ENCODE results near the gene NTM. TPM values are rescaled to one million over a fixed set of nuclear protein-coding genes. Genes with fewer than 3 reads are reported as not detected.

Gene NTM
- total and polyA plus RNA-seq, 2 experiments from 2014 or later: 25.9 to 49.0 TPM

DNA sequence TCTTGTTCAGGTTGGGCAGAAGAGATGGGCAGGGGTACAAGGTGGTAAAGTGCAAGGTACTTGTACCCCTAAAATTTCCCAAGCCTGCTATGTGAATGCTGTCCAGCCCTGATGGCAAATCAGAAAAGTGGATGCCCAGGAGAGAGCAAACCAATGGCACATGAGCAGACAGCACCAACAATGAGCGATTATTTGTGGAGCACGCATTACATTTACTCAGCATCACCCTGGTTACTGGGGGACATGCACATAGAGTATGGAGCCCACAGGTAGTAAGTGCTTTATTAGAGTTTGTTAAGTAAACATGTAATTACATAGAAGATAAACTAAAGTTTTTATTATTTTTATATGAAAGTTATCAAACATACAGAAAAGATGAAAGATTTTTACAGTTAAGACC lies 165.7 kb downstream of the NTM start:
- 47 to 57% methylated on average over 2 of the region's 2 CpGs for WGBS, 2 experiments (ENCODE audit: low coverage in 1 of 2, low lambda C conversion rate in 2 of 2, missing lambda C conversion rate in 2 of 2)

DNA sequence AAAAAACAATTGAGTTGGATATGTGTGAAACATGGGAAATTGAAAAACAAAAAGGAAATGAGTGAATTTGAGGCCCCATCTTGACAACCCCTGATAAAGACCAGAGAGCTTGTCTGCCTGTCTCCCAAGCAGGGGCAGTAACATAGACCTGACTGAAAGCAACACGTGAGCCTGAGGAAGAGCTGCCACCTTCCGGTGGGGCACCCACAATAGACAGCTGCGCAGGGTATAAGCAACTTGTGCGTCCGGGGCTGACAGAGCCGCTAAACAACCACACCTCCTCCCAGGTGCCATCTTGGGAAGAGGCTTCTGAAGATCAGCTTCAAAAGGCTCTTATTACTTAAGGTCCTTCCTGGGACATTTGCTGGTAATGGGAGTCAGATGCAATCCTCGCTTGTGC lies 166.8 kb downstream of the NTM start:
- no peak overlapping the region for H2AFZ ChIP-seq
- H3K4me2 ChIP-seq (ENCODE audit: unreplicated experiment): no peak overlapping the region
- no peak for DNase-seq
- H3K27me3 ChIP-seq (replicated peaks; ENCODE audit: insufficient read depth): peaks cover 68% of the 10 kb centered on the region
- H3K27ac ChIP-seq: no peak overlapping the region
- H3K79me2 ChIP-seq (ENCODE audit: insufficient read depth): no peaks in the 10 kb centered on the region
- no peaks in the 10 kb centered on the region for H3K4me1 ChIP-seq (ENCODE audit: insufficient read depth)
- no peaks in the 10 kb centered on the region for H3K36me3 ChIP-seq (ENCODE audit: low read depth)
- no peaks in the 10 kb centered on the region for H4K20me1 ChIP-seq (ENCODE audit: insufficient read depth)
- TF ChIP-seq EZH2 (IDR thresholded peaks at IDR 0.05; ENCODE audit: insufficient read depth, poor library complexity, severe bottlenecking) (no peak), EZH2phosphoT487 (IDR thresholded peaks at IDR 0.05; ENCODE audit: insufficient read depth, low read depth) (no peak)
- no peaks in the 10 kb centered on the region for H3K9me2 ChIP-seq (ENCODE audit: insufficient read depth)
- WGBS, 2 experiments (ENCODE audit: low coverage in 1 of 2, low lambda C conversion rate in 2 of 2, missing lambda C conversion rate in 2 of 2): 41 to 45% methylated on average over 7 of the region's 7 CpGs
- no peaks in the 10 kb centered on the region for H3F3A ChIP-seq (ENCODE audit: insufficient read depth)
- in situ Hi-C loops (cut with MboI): no loop called here
- no peaks in the 10 kb centered on the region for H3K9me3 ChIP-seq (ENCODE audit: low read depth)
- H3K4me3 ChIP-seq: no peak overlapping the region
- no peak overlapping the region for H3K9ac ChIP-seq

More for the DNA sequence above, 165.7 kb downstream of the NTM start:
- no peak for DNase-seq
- no peak for TF ChIP-seq EZH2phosphoT487 (IDR thresholded peaks at IDR 0.05; ENCODE audit: insufficient read depth, low read depth)
- TF ChIP-seq EZH2 (IDR thresholded peaks at IDR 0.05; ENCODE audit: insufficient read depth, poor library complexity, severe bottlenecking): no peak
- in situ Hi-C loops (cut with MboI): no loop called here
- Histone ChIP-seq H3F3A (ENCODE audit: insufficient read depth) (no peaks in the 10 kb centered on the region), H3K9me3 (ENCODE audit: low read depth) (no peaks in the 10 kb centered on the region), H3K9me2 (ENCODE audit: insufficient read depth) (no peaks in the 10 kb centered on the region), H3K4me2 (ENCODE audit: unreplicated experiment) (no peak overlapping the region), H3K9ac (no peak overlapping the region), H3K27ac (no peak overlapping the region), H3K27me3 (replicated peaks; ENCODE audit: insufficient read depth) (peaks cover 71% of the 10 kb centered on the region), H3K4me1 (ENCODE audit: insufficient read depth) (no peaks in the 10 kb centered on the region), H3K79me2 (ENCODE audit: insufficient read depth) (no peaks in the 10 kb centered on the region), H4K20me1 (ENCODE audit: insufficient read depth) (no peaks in the 10 kb centered on the region), H2AFZ (no peak overlapping the region), H3K36me3 (ENCODE audit: low read depth) (no peaks in the 10 kb centered on the region), H3K4me3 (no peak overlapping the region)

DNA sequence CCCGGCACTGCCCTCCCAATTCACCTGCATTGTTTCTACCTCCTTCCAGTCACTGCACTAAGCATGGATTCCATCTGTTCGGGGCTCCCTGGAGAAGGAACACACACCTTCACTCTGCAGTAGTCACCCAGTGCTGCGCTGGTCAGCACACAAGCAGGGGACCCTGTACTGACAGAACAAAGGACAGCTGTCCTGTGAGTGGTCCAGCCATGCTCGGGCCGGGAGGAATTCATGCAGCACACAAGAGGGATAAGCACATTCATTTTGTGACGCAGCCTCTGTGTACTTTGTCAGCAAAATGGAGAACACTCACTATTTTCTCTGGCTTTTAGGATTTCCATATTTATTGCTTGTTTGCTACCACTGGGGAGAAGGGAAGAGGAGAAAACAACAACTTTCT lies 167.3 kb downstream of the NTM start:
- H3K9me3 ChIP-seq (ENCODE audit: low read depth): no peaks in the 10 kb centered on the region
- H3K9me2 ChIP-seq (ENCODE audit: insufficient read depth): no peaks in the 10 kb centered on the region
- no peak overlapping the region for H3K9ac ChIP-seq
- no peak for TF ChIP-seq EZH2phosphoT487 (IDR thresholded peaks at IDR 0.05; ENCODE audit: insufficient read depth, low read depth)
- TF ChIP-seq EZH2 (IDR thresholded peaks at IDR 0.05; ENCODE audit: insufficient read depth, poor library complexity, severe bottlenecking): no peak
- no peaks in the 10 kb centered on the region for H3K79me2 ChIP-seq (ENCODE audit: insufficient read depth)
- 6% methylated on average over 6 of the region's 6 CpGs for WGBS, 2 experiments (ENCODE audit: low coverage in 1 of 2, low lambda C conversion rate in 2 of 2, missing lambda C conversion rate in 2 of 2)
- in situ Hi-C loops (cut with MboI): no loop called here
- no peak overlapping the region for H2AFZ ChIP-seq
- no peak overlapping the region for H3K4me2 ChIP-seq (ENCODE audit: unreplicated experiment)
- H3K4me1 ChIP-seq (ENCODE audit: insufficient read depth): no peaks in the 10 kb centered on the region
- peaks cover 69% of the 10 kb centered on the region for H3K27me3 ChIP-seq (replicated peaks; ENCODE audit: insufficient read depth)
- H3K4me3 ChIP-seq: no peak overlapping the region
- no peak overlapping the region for H3K27ac ChIP-seq
- no peaks in the 10 kb centered on the region for H4K20me1 ChIP-seq (ENCODE audit: insufficient read depth)
- H3F3A ChIP-seq (ENCODE audit: insufficient read depth): no peaks in the 10 kb centered on the region
- no peaks in the 10 kb centered on the region for H3K36me3 ChIP-seq (ENCODE audit: low read depth)
- DNase-seq: no peak

DNA sequence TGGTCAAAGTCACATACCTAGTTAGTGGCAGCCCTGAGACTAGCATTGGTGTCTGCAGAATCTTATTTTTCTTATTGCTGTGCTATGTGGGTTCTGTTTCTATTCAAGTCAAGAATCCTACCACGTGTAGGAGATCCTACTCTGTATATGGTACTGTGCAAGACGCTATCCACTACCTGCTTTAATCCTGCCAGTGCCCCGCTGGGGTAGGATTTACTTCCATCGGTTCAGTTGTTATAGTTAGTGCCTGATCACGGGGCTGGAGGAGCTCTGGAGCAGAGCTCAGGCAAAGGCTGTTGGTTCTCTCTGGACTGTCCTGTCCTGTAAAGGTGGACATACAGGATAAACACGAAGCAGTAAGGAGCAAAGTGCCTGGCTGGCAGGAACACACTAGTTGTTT lies 167.9 kb downstream of the NTM start:
- no peaks in the 10 kb centered on the region for H3K36me3 ChIP-seq (ENCODE audit: low read depth)
- no peaks in the 10 kb centered on the region for H3K4me1 ChIP-seq (ENCODE audit: insufficient read depth)
- in situ Hi-C loops (cut with MboI): no loop called here
- peaks cover 68% of the 10 kb centered on the region for H3K27me3 ChIP-seq (replicated peaks; ENCODE audit: insufficient read depth)
- no peak overlapping the region for H3K4me2 ChIP-seq (ENCODE audit: unreplicated experiment)
- no peaks in the 10 kb centered on the region for H3K9me3 ChIP-seq (ENCODE audit: low read depth)
- no peak overlapping the region for H2AFZ ChIP-seq
- no peak overlapping the region for H3K27ac ChIP-seq
- H3K4me3 ChIP-seq: no peak overlapping the region
- no peak for DNase-seq
- 4 to 11% methylated on average over 6 of the region's 6 CpGs for WGBS, 2 experiments (ENCODE audit: low coverage in 1 of 2, low lambda C conversion rate in 2 of 2, missing lambda C conversion rate in 2 of 2)
- H4K20me1 ChIP-seq (ENCODE audit: insufficient read depth): no peaks in the 10 kb centered on the region
- H3F3A ChIP-seq (ENCODE audit: insufficient read depth): no peaks in the 10 kb centered on the region
- no peaks in the 10 kb centered on the region for H3K79me2 ChIP-seq (ENCODE audit: insufficient read depth)
- no peaks in the 10 kb centered on the region for H3K9me2 ChIP-seq (ENCODE audit: insufficient read depth)
- no peak overlapping the region for H3K9ac ChIP-seq
- TF ChIP-seq EZH2 (IDR thresholded peaks at IDR 0.05; ENCODE audit: insufficient read depth, poor library complexity, severe bottlenecking): no peak
- TF ChIP-seq EZH2phosphoT487 (IDR thresholded peaks at IDR 0.05; ENCODE audit: insufficient read depth, low read depth): no peak

DNA sequence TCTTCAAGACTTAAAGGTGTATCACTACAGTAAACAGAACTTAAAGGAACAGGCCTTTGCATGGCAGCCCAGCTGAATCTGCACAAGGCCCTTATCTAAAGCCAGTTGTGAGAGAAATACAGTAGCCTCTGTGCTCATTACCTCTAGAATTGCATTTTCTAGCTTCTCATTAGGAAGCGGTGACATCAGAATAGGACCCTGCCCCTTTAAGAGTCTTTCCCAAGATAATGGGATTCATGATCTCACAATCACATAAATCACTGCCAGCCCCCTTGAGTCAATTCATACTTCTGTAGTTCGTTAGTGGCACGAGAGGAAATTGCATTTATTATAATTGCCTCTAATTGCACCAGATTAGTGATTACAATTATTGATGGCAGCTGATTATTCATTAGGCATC lies 170.3 kb downstream of the NTM start:
- H3K27ac ChIP-seq: no peak overlapping the region
- H3K4me1 ChIP-seq (ENCODE audit: insufficient read depth): no peaks in the 10 kb centered on the region
- no peak overlapping the region for H2AFZ ChIP-seq
- no peaks in the 10 kb centered on the region for H3K79me2 ChIP-seq (ENCODE audit: insufficient read depth)
- no peaks in the 10 kb centered on the region for H3K9me3 ChIP-seq (ENCODE audit: low read depth)
- no peaks in the 10 kb centered on the region for H3F3A ChIP-seq (ENCODE audit: insufficient read depth)
- 31 to 32% methylated on average over 3 of the region's 3 CpGs for WGBS, 2 experiments (ENCODE audit: low coverage in 1 of 2, low lambda C conversion rate in 2 of 2, missing lambda C conversion rate in 2 of 2)
- no peak overlapping the region for H3K9ac ChIP-seq
- TF ChIP-seq EZH2 (IDR thresholded peaks at IDR 0.05; ENCODE audit: insufficient read depth, poor library complexity, severe bottlenecking) (no peak), EZH2phosphoT487 (IDR thresholded peaks at IDR 0.05; ENCODE audit: insufficient read depth, low read depth) (no peak)
- peaks cover 69% of the 10 kb centered on the region for H3K27me3 ChIP-seq (replicated peaks; ENCODE audit: insufficient read depth)
- no peaks in the 10 kb centered on the region for H4K20me1 ChIP-seq (ENCODE audit: insufficient read depth)
- in situ Hi-C loops (cut with MboI): no loop called here
- H3K4me2 ChIP-seq (ENCODE audit: unreplicated experiment): no peak overlapping the region
- no peaks in the 10 kb centered on the region for H3K36me3 ChIP-seq (ENCODE audit: low read depth)
- no peak overlapping the region for H3K4me3 ChIP-seq
- DNase-seq: no peak
- no peaks in the 10 kb centered on the region for H3K9me2 ChIP-seq (ENCODE audit: insufficient read depth)

All from GM23248 (cell line).